Neuronal stem cell (in vitro differentiated cells): ENCODE data around the gene KRTAP1-5.
"Not testable (repeated sequence)": the region's sequence is repeated elsewhere in the genome, so short reads cannot be mapped to it uniquely, and the experiment has no call there.

Experiments used
- DNase-seq: peaks from one replicate; pipeline ENCODE4 v3.0.0-alpha.2; 2013; ENCODE audit warnings: low spot score
- H2AFZ ChIP-seq: one replicate; pipeline ENCODE4 v1.6.1; 2013; ENCODE audit warnings: mild to moderate bottlenecking, low read length, inconsistent platforms
- H2AK5ac ChIP-seq: 2 replicates; pipeline ENCODE4 v1.6.1; 2013; ENCODE audit warnings: low read depth, mild to moderate bottlenecking, inconsistent platforms, low read length, moderate library complexity, mixed read lengths
- H2BK120ac ChIP-seq: 2 replicates; pipeline ENCODE4 v1.6.1; 2013; ENCODE audit warnings: low read depth, mild to moderate bottlenecking, inconsistent platforms, low read length, moderate library complexity, mixed read lengths
- H2BK12ac ChIP-seq: one replicate; pipeline ENCODE4 v1.6.1; 2013; ENCODE audit warnings: low read length, inconsistent platforms
- H2BK15ac ChIP-seq: 2 replicates; pipeline ENCODE4 v1.6.1; 2013; ENCODE audit warnings: mild to moderate bottlenecking, low read length, inconsistent platforms, mixed read lengths
- H2BK5ac ChIP-seq: one replicate; pipeline ENCODE4 v1.6.1; 2013; ENCODE audit warnings: inconsistent platforms, mild to moderate bottlenecking, low read length, moderate library complexity
- H3K14ac ChIP-seq: one replicate; pipeline ENCODE4 v1.6.1; 2013; ENCODE audit warnings: low read length, inconsistent platforms
- H3K18ac ChIP-seq: 2 replicates; pipeline ENCODE4 v1.6.1; 2013; ENCODE audit warnings: low read length, inconsistent platforms
- H3K23ac ChIP-seq: 2 replicates; pipeline ENCODE4 v1.6.1; 2013; ENCODE audit warnings: low read depth, mild to moderate bottlenecking, mixed read lengths, low read length, inconsistent platforms; ENCODE audit not compliant: poor library complexity
- H3K27ac ChIP-seq: replicated peaks from 3 replicates; pipeline ENCODE4 v1.5.1; 2013; ENCODE audit warnings: low read length, inconsistent platforms
- H3K27me3 ChIP-seq, 3 experiments: 2 replicates each; pipeline ENCODE4 v1.6.1; 2013; ENCODE audit warnings: low read length in 3 of 3, mild to moderate bottlenecking in 2 of 3, inconsistent platforms in 1 of 3, low read depth in 1 of 3, mixed read lengths in 1 of 3, moderate library complexity in 1 of 3; ENCODE audit not compliant: control insufficient read depth in 3 of 3, insufficient read depth in 3 of 3
- H3K36me3 ChIP-seq, 2 donors: replicated peaks in 1 of 2; 2 replicates each; pipeline ENCODE4 v1.6.1; 2013; ENCODE audit warnings: low read length in 2 of 2; ENCODE audit not compliant: control insufficient read depth in 2 of 2, insufficient read depth in 2 of 2
- H3K4ac ChIP-seq: 2 replicates; pipeline ENCODE4 v1.6.1; 2013; ENCODE audit warnings: inconsistent platforms, mild to moderate bottlenecking, low read length, moderate library complexity
- H3K4me1 ChIP-seq, 2 donors: 1 replicate in 1 of 2; 2 replicates in 1 of 2; pipeline ENCODE4 v1.6.1; 2013; ENCODE audit warnings: low read length in 2 of 2, low read depth in 1 of 2; ENCODE audit not compliant: control insufficient read depth in 2 of 2, insufficient read depth in 1 of 2
- H3K4me2 ChIP-seq: one replicate; pipeline ENCODE4 v1.6.1; 2013; ENCODE audit warnings: mild to moderate bottlenecking, low read length, inconsistent platforms; ENCODE audit not compliant: insufficient read depth, poor library complexity, severe bottlenecking
- H3K4me3 ChIP-seq, 2 donors: 2 replicates each; pipeline ENCODE4 v1.5.1; 2013; ENCODE audit warnings: low read length in 2 of 2, mild to moderate bottlenecking in 2 of 2, inconsistent platforms in 1 of 2, moderate library complexity in 1 of 2
- H3K79me1 ChIP-seq: one replicate; pipeline ENCODE4 v1.6.1; 2013; ENCODE audit warnings: low read depth, mild to moderate bottlenecking, inconsistent platforms, low read length, moderate library complexity
- H3K9ac ChIP-seq: one replicate; pipeline ENCODE4 v1.6.1; 2013; ENCODE audit warnings: mild to moderate bottlenecking, low read depth, low read length, inconsistent platforms; ENCODE audit not compliant: poor library complexity
- H3K9me3 ChIP-seq, 2 donors: replicated peaks in 1 of 2; 2 replicates each; pipeline versions ENCODE3 to v1.6.1; 2013; ENCODE audit warnings: low read length in 2 of 2, mild to moderate bottlenecking in 2 of 2, inconsistent platforms in 1 of 2, low read depth in 1 of 2, mixed read lengths in 1 of 2, moderate library complexity in 1 of 2; ENCODE audit not compliant: control insufficient read depth in 2 of 2, insufficient read depth in 1 of 2
- H4K8ac ChIP-seq: one replicate; pipeline ENCODE4 v1.6.1; 2013; ENCODE audit warnings: low read depth, mild to moderate bottlenecking, inconsistent platforms, low read length, moderate library complexity
- H4K91ac ChIP-seq: one replicate; pipeline ENCODE4 v1.6.1; 2013; ENCODE audit warnings: low read length, low read depth, mild to moderate bottlenecking, inconsistent platforms; ENCODE audit not compliant: poor library complexity
- WGBS, 2 donors: extraction: QIAGEN DNeasy Blood & Tissue Kit; methylation state at CpG; one replicate each; pipeline ENCODE4 v1.1.7; 2013; ENCODE audit warnings: missing lambda C conversion rate in 2 of 2, mixed read lengths in 1 of 2; ENCODE audit not compliant: insufficient read length in 2 of 2, insufficient replicate concordance in 1 of 2; ENCODE audit errors: extremely low coverage in 2 of 2; 5-methylcytosine and 5-hydroxymethylcytosine counted together

Gene KRTAP1-5

GRCh38 chr17:41059276-41060051 lies 32.5 kb upstream of the KRTAP1-5 start:
- H3K27ac ChIP-seq, H3K4me3 ChIP-seq, H3K23ac ChIP-seq, H2BK5ac ChIP-seq, H2BK15ac ChIP-seq, H3K4ac ChIP-seq, H3K18ac ChIP-seq, H3K4me1 ChIP-seq, H4K8ac ChIP-seq, H2BK12ac ChIP-seq, H3K36me3 ChIP-seq, H4K91ac ChIP-seq, H2BK120ac ChIP-seq, H3K79me1 ChIP-seq, H3K14ac ChIP-seq, H3K9me3 ChIP-seq, H2AFZ ChIP-seq, H3K4me2 ChIP-seq, H3K9ac ChIP-seq, H3K27me3 ChIP-seq, DNase-seq, H2AK5ac ChIP-seq: not testable (repeated sequence)
- WGBS, 2 donors: no CpG with 5 or more reads among the region's 31 CpGs

- Histone ChIP-seq H2BK5ac (no peak overlapping the region), H2BK120ac (no peak overlapping the region), H3K14ac (no peak overlapping the region), H3K18ac (no peak overlapping the region), H3K27me3 (no peaks in the 10 kb centered on the region), H2BK15ac (no peak overlapping the region), H3K4me1 (peaks cover 0 to 2% of the 10 kb centered on the region in 2 donors), H3K27ac (no peak overlapping the region), H3K23ac (no peak overlapping the region), H4K91ac (no peak overlapping the region), H4K8ac (no peak overlapping the region), H3K4me2 (no peak overlapping the region), H3K9ac (no peak overlapping the region), H3K9me3 (peaks cover 0 to 2% of the 10 kb centered on the region in 2 donors), H2AK5ac (no peak overlapping the region), H3K36me3 (no peaks in the 10 kb centered on the region), H3K4ac (no peak overlapping the region), H3K79me1 (no peaks in the 10 kb centered on the region), H2BK12ac (no peak overlapping the region), H2AFZ (no peak overlapping the region), H3K4me3 (no peak overlapping the region)
- no peak for DNase-seq
- WGBS, 2 donors: no CpG with 5 or more reads among the region's 5 CpGs
These were observed 31.7 kb upstream of the KRTAP1-5 start for GRCh38 chr17:41058741-41059140.

DNA sequence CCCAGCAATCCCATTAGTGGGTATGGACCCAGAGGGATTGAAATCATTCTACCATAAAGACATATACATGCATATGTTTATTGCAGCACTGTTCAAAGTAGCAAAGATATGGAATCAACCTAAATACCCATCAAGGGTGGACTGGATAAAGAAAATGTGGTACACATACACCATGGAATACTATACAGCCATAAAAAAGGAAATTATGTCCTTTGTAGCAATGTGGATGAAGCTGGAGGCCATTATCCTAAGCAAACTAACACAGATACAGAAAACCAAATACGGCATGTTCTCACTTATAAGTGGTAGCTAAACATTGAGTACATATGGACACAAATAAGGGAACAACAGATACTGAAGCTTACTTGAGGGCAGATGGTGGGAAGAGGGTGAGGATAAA lies 30.5 kb upstream of the KRTAP1-5 start:
- no peak overlapping the region for H3K9ac ChIP-seq
- H3K4ac ChIP-seq: no peak overlapping the region
- peaks cover 0 to 2% of the 10 kb centered on the region in 2 donors for H3K9me3 ChIP-seq
- H3K79me1 ChIP-seq: no peaks in the 10 kb centered on the region
- no peak for DNase-seq
- H3K27me3 ChIP-seq: no peaks in the 10 kb centered on the region
- H3K4me2 ChIP-seq: no peak overlapping the region
- H2BK5ac ChIP-seq: no peak overlapping the region
- H3K23ac ChIP-seq: no peak overlapping the region
- no peaks in the 10 kb centered on the region for H3K36me3 ChIP-seq
- no peak overlapping the region for H2BK15ac ChIP-seq
- H4K91ac ChIP-seq: no peak overlapping the region
- no peak overlapping the region for H3K18ac ChIP-seq
- no peak overlapping the region for H3K4me3 ChIP-seq
- H3K27ac ChIP-seq: no peak overlapping the region
- no CpG with 5 or more reads among the region's 1 CpG for WGBS, 2 donors
- no peak overlapping the region for H2AK5ac ChIP-seq
- no peak overlapping the region for H4K8ac ChIP-seq
- H3K14ac ChIP-seq: no peak overlapping the region
- H3K4me1 ChIP-seq: peaks cover 0 to 2% of the 10 kb centered on the region in 2 donors
- no peak overlapping the region for H2BK12ac ChIP-seq
- H2BK120ac ChIP-seq: no peak overlapping the region
- no peak overlapping the region for H2AFZ ChIP-seq

- not testable (repeated sequence) for H3K18ac ChIP-seq, H3K9me3 ChIP-seq, H3K79me1 ChIP-seq, H3K14ac ChIP-seq, H2AK5ac ChIP-seq, H2BK120ac ChIP-seq, H2BK12ac ChIP-seq, H2BK15ac ChIP-seq, H3K4me3 ChIP-seq, H3K23ac ChIP-seq, H3K9ac ChIP-seq, H4K91ac ChIP-seq, H3K27ac ChIP-seq, H3K36me3 ChIP-seq, H2BK5ac ChIP-seq, DNase-seq, H2AFZ ChIP-seq, H3K27me3 ChIP-seq, H3K4ac ChIP-seq, H4K8ac ChIP-seq, H3K4me1 ChIP-seq, H3K4me2 ChIP-seq
- WGBS, 2 donors: no CpG with 5 or more reads among the region's 6 CpGs
These were observed 28.1 kb upstream of the KRTAP1-5 start, which contains the start of gene KRTAP2-2 for GRCh38 chr17:41055130-41055529. KRTAP2-2 (minus strand) TSS chr17:41055230; CDS start chr17:41055211, 19 bp downstream.
